Left lung (tissue), 10 donors: ENCODE data around the gene NRG3. TPM values are rescaled to one million over a fixed set of nuclear protein-coding genes. Genes with fewer than 3 reads are reported as not detected.

Experiments
- ATAC-seq: fragments of 200-7000 bp; cut with Tn5 transposase; one replicate; pipeline ENCODE4 v1.9.1; 2020; ENCODE audit warnings: moderate library complexity
- DNase-seq, 4 donors: peaks; one replicate each; pipeline ENCODE4 v3.0.0-alpha.2; 2013 to 2020
- H3K27ac ChIP-seq, 2 donors: fragments of 200-600 bp; sonication (generic) in 1 of 2; one replicate each; pipeline versions ENCODE4 v1.5.0 to v1.8.0; 2020 to 2021
- H3K27me3 ChIP-seq, 2 donors: fragments of 200-600 bp; sonication (generic) in 1 of 2; one replicate each; pipeline versions ENCODE4 v1.5.0 to v1.8.0; 2020 to 2021
- H3K36me3 ChIP-seq, 2 donors: fragments of 200-600 bp; sonication (generic) in 1 of 2; one replicate each; pipeline versions ENCODE4 v1.5.0 to v1.8.0; 2020 to 2021
- H3K4me1 ChIP-seq, 2 donors: fragments of 200-600 bp; one replicate each; pipeline ENCODE4 v1.8.0; 2021
- H3K4me3 ChIP-seq, 2 donors: fragments of 200-600 bp; sonication (generic) in 1 of 2; one replicate each; pipeline versions ENCODE4 v1.5.0 to v1.8.0; 2020 to 2021; ENCODE audit warnings: mild to moderate bottlenecking in 1 of 2
- H3K9me3 ChIP-seq, 2 donors: fragments of 200-600 bp; sonication (generic) in 1 of 2; one replicate each; pipeline versions ENCODE4 v1.5.0 to v1.8.0; 2020 to 2021
- CTCF ChIP-seq, 2 donors: fragments of 200-600 bp; sonication (generic) in 1 of 2; IDR thresholded peaks; one replicate each; pipeline versions ENCODE4 v1.5.0 to v1.8.0; 2021; ENCODE audit warnings: antibody characterized with exemption in 2 of 2
- intact Hi-C, 2 donors: fragments of 100-400 bp; cut with DNase I; formaldehyde crosslinking; loops; one replicate each; pipeline versions ENCODE4 v1.11.2 to v1.14.2; 2022
- polyA plus RNA-seq, 6 donors: library from polyadenylated mRNA; unstranded; fragments of 120-200 nt; gene quantifications; one replicate each; pipeline ENCODE4 v1.2.1, GENCODE V29; 2013; ENCODE audit not compliant: insufficient read length in 6 of 6
- total RNA-seq, 2 donors: library from RNA; stranded (reverse); fragmentation: NEBNext Ultra II Directional; extraction: Animal tissue kit (Norgen Biotek cat#: 25700); gene quantifications; one replicate each; pipeline ENCODE4 v1.2.1, GENCODE V29; 2021
- donor health status: DM: no; HTN: yes; CAD: no.
- donor health status: DM: no; HTN: no; CAD: no.

Gene NRG3
- total and polyA plus RNA-seq, 8 donors: 1.0 to 1.7 (median 1.1) TPM

- no peak for ATAC-seq
- Histone ChIP-seq H3K4me3 (no peak overlapping the region), H3K36me3 (no peaks in the 10 kb centered on the region), H3K27ac (no peak overlapping the region), H3K9me3 (peaks cover 0 to 3% of the 10 kb centered on the region in 2 donors), H3K27me3 (no peaks in the 10 kb centered on the region), H3K4me1 (no peaks in the 10 kb centered on the region)
- no peak for DNase-seq
- intact Hi-C loops: no loop called here
- no peak for TF ChIP-seq CTCF (IDR thresholded peaks at IDR 0.05)
Measured at GRCh38 chr10:82736305-82736704, 861.3 kb downstream of the NRG3 start.

GRCh38 chr10:82737549-82737948 lies 862.6 kb downstream of the NRG3 start:
- no peak for TF ChIP-seq CTCF (IDR thresholded peaks at IDR 0.05)
- ATAC-seq (no peak), DNase-seq (no peak)
- H3K36me3 ChIP-seq: no peaks in the 10 kb centered on the region
- peaks cover 0 to 3% of the 10 kb centered on the region in 2 donors for H3K9me3 ChIP-seq
- intact Hi-C loops: no loop called here
- H3K27ac ChIP-seq: no peak overlapping the region
- no peaks in the 10 kb centered on the region for H3K4me1 ChIP-seq
- H3K4me3 ChIP-seq: no peak overlapping the region
- H3K27me3 ChIP-seq: no peaks in the 10 kb centered on the region

GRCh38 chr10:82738592-82738991 lies 863.6 kb downstream of the NRG3 start:
- no peak for TF ChIP-seq CTCF (IDR thresholded peaks at IDR 0.05)
- Histone ChIP-seq H3K27ac (no peak overlapping the region), H3K9me3 (peaks cover 0 to 3% of the 10 kb centered on the region in 2 donors), H3K4me3 (no peak overlapping the region), H3K36me3 (no peaks in the 10 kb centered on the region), H3K27me3 (no peaks in the 10 kb centered on the region), H3K4me1 (no peaks in the 10 kb centered on the region)
- intact Hi-C loops: no loop called here
- ATAC-seq: no peak
- no peak for DNase-seq

- intact Hi-C loops: no loop called here
- H3K36me3 ChIP-seq: no peaks in the 10 kb centered on the region
- DNase-seq: no peak
- H3K4me3 ChIP-seq: no peak overlapping the region
- H3K27me3 ChIP-seq: no peaks in the 10 kb centered on the region
- ATAC-seq: peak; percentile 76
- H3K27ac ChIP-seq: no peak overlapping the region
- no peaks in the 10 kb centered on the region for H3K4me1 ChIP-seq
- no peak for TF ChIP-seq CTCF (IDR thresholded peaks at IDR 0.05)
- H3K9me3 ChIP-seq: no peaks in the 10 kb centered on the region
Measured at GRCh38 chr10:82742478-82742877, 867.5 kb downstream of the NRG3 start.

- intact Hi-C loops: no loop called here
- DNase-seq (no peak), ATAC-seq (no peak)
- Histone ChIP-seq H3K9me3 (no peaks in the 10 kb centered on the region), H3K36me3 (no peaks in the 10 kb centered on the region), H3K27ac (no peak overlapping the region), H3K4me3 (no peak overlapping the region), H3K4me1 (no peaks in the 10 kb centered on the region), H3K27me3 (no peaks in the 10 kb centered on the region)
- no peak for TF ChIP-seq CTCF (IDR thresholded peaks at IDR 0.05)
Measured at GRCh38 chr10:82742898-82743297, 867.9 kb downstream of the NRG3 start.
